ENCODE data around the gene CAPZA3.
"Not testable (repeated sequence)": the region's sequence is repeated elsewhere in the genome, so short reads cannot be mapped to it uniquely, and the experiment has no call there.

CAPZA3 gene, protein sequence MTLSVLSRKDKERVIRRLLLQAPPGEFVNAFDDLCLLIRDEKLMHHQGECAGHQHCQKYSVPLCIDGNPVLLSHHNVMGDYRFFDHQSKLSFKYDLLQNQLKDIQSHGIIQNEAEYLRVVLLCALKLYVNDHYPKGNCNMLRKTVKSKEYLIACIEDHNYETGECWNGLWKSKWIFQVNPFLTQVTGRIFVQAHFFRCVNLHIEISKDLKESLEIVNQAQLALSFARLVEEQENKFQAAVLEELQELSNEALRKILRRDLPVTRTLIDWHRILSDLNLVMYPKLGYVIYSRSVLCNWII

GRCh38 chr12:18737819-18738218 lies at the start of gene CAPZA3, which contains the start of gene PLCZ1:
TSS of gene CAPZA3 (plus strand) at chr12:18738119. CDS start at chr12:18738269, 150 bp downstream.
TSS of gene PLCZ1 (minus strand) at chr12:18738012. CDS start at chr12:18737371, 641 bp downstream.
- H3K4me1 ChIP-seq (ENCODE audit: control insufficient read depth, insufficient read depth, low read length) = no peaks in the 10 kb centered on the region
- no peak within 1 kb of the TSS for H3K9ac ChIP-seq (ENCODE audit: low read length)
- H3K9me3 ChIP-seq (ENCODE audit: control insufficient read depth, low read length) = no peaks in the 10 kb centered on the region
- no peaks in the 10 kb centered on the region for H3K36me3 ChIP-seq (ENCODE audit: control insufficient read depth, insufficient read depth, low read length)
- no peak within 1 kb of the TSS for H3K4me3 ChIP-seq (ENCODE audit: low read length)
- H3K27me3 ChIP-seq (ENCODE audit: control insufficient read depth, insufficient read depth, low read length) = no peaks in the 10 kb centered on the region

DNA sequence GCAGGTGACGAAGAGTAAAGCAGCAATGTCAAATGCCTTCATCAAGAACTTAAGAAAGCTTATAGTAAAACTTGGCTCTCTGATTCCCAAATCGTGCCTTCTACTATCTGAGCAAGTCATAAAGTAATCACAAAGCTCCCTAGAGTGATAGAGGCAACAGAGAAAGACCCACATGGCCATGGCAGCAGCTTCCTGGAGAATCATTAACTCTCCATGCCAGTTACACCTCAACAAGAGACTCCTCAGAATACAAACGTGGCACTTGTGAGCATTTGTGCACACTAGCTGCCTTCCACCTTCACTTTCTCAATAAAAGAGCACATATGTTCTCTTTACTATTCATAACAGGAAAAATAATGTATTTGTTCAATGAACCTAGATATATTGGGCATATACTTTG lies 48.1 kb upstream of the CAPZA3 start:
- H3K9ac ChIP-seq (ENCODE audit: low read length) = no peak overlapping the region
- H3K4me3 ChIP-seq (ENCODE audit: low read length) = no peak overlapping the region
- no peaks in the 10 kb centered on the region for H3K9me3 ChIP-seq (ENCODE audit: control insufficient read depth, low read length)
- H3K36me3 ChIP-seq (ENCODE audit: control insufficient read depth, insufficient read depth, low read length) = no peaks in the 10 kb centered on the region
- no peaks in the 10 kb centered on the region for H3K27me3 ChIP-seq (ENCODE audit: control insufficient read depth, insufficient read depth, low read length)
- no peaks in the 10 kb centered on the region for H3K4me1 ChIP-seq (ENCODE audit: control insufficient read depth, insufficient read depth, low read length)

- Histone ChIP-seq H3K9me3 (ENCODE audit: control insufficient read depth, low read length) (no peaks in the 10 kb centered on the region), H3K36me3 (ENCODE audit: control insufficient read depth, insufficient read depth, low read length) (no peaks in the 10 kb centered on the region), H3K4me3 (ENCODE audit: low read length) (no peak overlapping the region), H3K4me1 (ENCODE audit: control insufficient read depth, insufficient read depth, low read length) (no peaks in the 10 kb centered on the region), H3K27me3 (ENCODE audit: control insufficient read depth, insufficient read depth, low read length) (no peaks in the 10 kb centered on the region), H3K9ac (ENCODE audit: low read length) (no peak overlapping the region)
These were observed 47.3 kb upstream of the CAPZA3 start for GRCh38 chr12:18690653-18691052.

- H3K36me3 ChIP-seq (ENCODE audit: control insufficient read depth, insufficient read depth, low read length); H3K27me3 ChIP-seq (ENCODE audit: control insufficient read depth, insufficient read depth, low read length); H3K9me3 ChIP-seq (ENCODE audit: control insufficient read depth, low read length); H3K4me3 ChIP-seq (ENCODE audit: low read length); H3K9ac ChIP-seq (ENCODE audit: low read length); H3K4me1 ChIP-seq (ENCODE audit: control insufficient read depth, insufficient read depth, low read length): not testable (repeated sequence)
These were observed 43.9 kb upstream of the CAPZA3 start for GRCh38 chr12:18693986-18694385.

- no peak overlapping the region for H3K9ac ChIP-seq (ENCODE audit: low read length)
- H3K36me3 ChIP-seq (ENCODE audit: control insufficient read depth, insufficient read depth, low read length) = no peaks in the 10 kb centered on the region
- H3K4me1 ChIP-seq (ENCODE audit: control insufficient read depth, insufficient read depth, low read length) = no peaks in the 10 kb centered on the region
- H3K4me3 ChIP-seq (ENCODE audit: low read length) = no peak overlapping the region
- no peaks in the 10 kb centered on the region for H3K27me3 ChIP-seq (ENCODE audit: control insufficient read depth, insufficient read depth, low read length)
- H3K9me3 ChIP-seq (ENCODE audit: control insufficient read depth, low read length) = no peaks in the 10 kb centered on the region
These were observed 40.8 kb upstream of the CAPZA3 start for GRCh38 chr12:18696971-18697602.

DNA sequence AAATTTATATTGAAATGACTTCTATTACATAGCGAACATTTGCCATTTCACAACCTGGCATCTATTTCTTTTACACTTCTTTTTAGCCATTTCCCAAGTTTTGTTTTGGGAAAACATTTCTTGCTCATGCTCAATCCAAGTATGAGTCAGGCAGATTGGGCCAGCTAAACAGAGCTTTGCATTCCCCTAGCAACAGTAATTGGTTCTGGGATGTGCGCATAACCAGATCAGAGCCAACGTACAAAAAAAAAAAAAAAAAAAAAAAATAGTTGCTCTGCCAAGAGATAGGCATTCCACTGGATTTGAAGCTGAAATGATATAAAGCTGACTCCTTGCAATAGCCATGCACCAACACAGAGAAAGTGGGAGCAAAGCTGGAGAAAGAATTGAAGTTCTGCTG lies 37.6 kb upstream of the CAPZA3 start:
- H3K36me3 ChIP-seq (ENCODE audit: control insufficient read depth, insufficient read depth, low read length) = no peaks in the 10 kb centered on the region
- H3K9me3 ChIP-seq (ENCODE audit: control insufficient read depth, low read length) = no peaks in the 10 kb centered on the region
- no peaks in the 10 kb centered on the region for H3K27me3 ChIP-seq (ENCODE audit: control insufficient read depth, insufficient read depth, low read length)
- H3K9ac ChIP-seq (ENCODE audit: low read length) = no peak overlapping the region
- H3K4me1 ChIP-seq (ENCODE audit: control insufficient read depth, insufficient read depth, low read length) = no peaks in the 10 kb centered on the region
- no peak overlapping the region for H3K4me3 ChIP-seq (ENCODE audit: low read length)

DNA sequence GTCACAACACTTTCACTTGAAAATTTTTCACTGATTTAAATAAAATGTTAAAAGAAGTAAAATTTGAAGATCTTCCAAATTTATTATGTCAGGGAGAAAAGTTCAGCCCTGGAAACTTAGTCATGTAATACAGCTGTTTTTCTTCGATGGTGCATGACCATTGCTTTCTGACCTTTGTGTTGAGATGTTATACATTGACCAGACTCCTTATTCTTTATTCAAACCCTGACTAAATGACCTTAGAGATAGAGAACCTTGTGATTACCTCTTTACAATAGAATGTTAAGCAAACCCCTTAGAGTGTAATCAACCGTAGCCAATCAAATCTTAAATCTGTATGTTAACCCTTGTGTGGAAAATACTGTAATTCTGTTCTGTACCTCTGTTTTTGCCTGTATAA lies 34.6 kb upstream of the CAPZA3 start:
- Histone ChIP-seq H3K36me3 (ENCODE audit: control insufficient read depth, insufficient read depth, low read length) (no peaks in the 10 kb centered on the region), H3K9ac (ENCODE audit: low read length) (no peak overlapping the region), H3K4me1 (ENCODE audit: control insufficient read depth, insufficient read depth, low read length) (no peaks in the 10 kb centered on the region), H3K4me3 (ENCODE audit: low read length) (no peak overlapping the region), H3K9me3 (ENCODE audit: control insufficient read depth, low read length) (no peaks in the 10 kb centered on the region), H3K27me3 (ENCODE audit: control insufficient read depth, insufficient read depth, low read length) (no peaks in the 10 kb centered on the region)

DNA sequence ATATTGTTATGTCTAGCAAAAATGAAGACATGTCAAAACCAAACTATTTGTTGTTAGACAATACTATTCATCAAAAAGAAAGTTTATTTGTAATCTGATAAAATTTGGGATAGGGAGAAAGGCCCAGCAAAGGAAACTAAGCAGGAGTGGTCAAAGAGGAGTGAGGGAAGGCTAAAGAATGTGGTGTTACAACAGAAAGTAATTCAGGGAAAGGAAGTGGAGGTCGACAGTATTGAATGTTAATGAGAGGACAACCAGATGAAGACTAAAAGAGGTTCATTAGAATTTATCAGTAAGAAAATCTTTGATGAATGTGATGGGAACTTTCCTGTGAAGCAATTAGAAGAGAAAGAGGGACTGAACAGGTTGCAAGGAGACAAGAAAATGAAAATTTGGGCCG lies 34.0 kb upstream of the CAPZA3 start:
- Histone ChIP-seq H3K27me3 (ENCODE audit: control insufficient read depth, insufficient read depth, low read length) (no peaks in the 10 kb centered on the region), H3K9me3 (ENCODE audit: control insufficient read depth, low read length) (no peaks in the 10 kb centered on the region), H3K4me3 (ENCODE audit: low read length) (no peak overlapping the region), H3K4me1 (ENCODE audit: control insufficient read depth, insufficient read depth, low read length) (no peaks in the 10 kb centered on the region), H3K9ac (ENCODE audit: low read length) (no peak overlapping the region), H3K36me3 (ENCODE audit: control insufficient read depth, insufficient read depth, low read length) (no peaks in the 10 kb centered on the region)

DNA sequence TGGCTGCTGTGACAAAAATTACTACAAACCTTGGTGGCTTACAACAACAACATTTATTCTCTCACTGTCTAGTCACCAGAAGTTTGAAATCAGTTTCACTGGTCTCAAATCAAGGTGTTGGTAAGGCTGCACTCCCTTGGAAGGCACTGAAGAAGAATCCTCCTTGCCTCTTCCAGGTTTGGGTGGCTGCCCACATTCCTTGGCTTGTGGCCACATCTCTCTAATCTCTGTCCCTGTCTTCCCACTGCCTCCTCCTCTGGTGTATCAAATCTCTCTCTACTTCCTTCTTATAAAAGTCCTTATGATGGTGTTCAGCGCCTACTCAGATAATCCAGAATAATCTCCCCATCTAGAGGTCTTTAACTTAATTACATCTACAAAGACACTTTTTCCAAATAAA lies 31.1 kb upstream of the CAPZA3 start:
- Histone ChIP-seq H3K27me3 (ENCODE audit: control insufficient read depth, insufficient read depth, low read length) (no peaks in the 10 kb centered on the region), H3K9ac (ENCODE audit: low read length) (no peak overlapping the region), H3K36me3 (ENCODE audit: control insufficient read depth, insufficient read depth, low read length) (no peaks in the 10 kb centered on the region), H3K9me3 (ENCODE audit: control insufficient read depth, low read length) (no peaks in the 10 kb centered on the region), H3K4me1 (ENCODE audit: control insufficient read depth, insufficient read depth, low read length) (no peaks in the 10 kb centered on the region), H3K4me3 (ENCODE audit: low read length) (no peak overlapping the region)

DNA sequence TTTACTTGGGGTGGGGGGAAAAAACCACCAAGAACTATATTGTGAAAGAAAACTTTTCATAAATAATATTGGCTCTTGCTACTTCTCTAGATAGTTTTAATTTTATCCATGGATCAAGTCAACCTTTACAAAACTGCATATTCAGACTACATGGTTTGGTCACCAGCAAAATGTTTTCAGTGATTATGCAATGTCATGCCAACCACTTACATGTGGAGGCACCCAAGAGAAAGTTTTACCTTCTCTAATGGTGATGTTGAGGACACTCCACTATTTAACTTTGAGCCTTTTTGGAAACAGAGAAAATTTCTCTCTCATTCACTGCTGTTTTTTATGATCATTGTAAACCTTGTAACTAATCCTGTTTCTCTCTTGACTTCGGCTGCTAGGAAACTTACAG lies 21.7 kb upstream of the CAPZA3 start:
- H3K36me3 ChIP-seq (ENCODE audit: control insufficient read depth, insufficient read depth, low read length) = no peaks in the 10 kb centered on the region
- no peak overlapping the region for H3K9ac ChIP-seq (ENCODE audit: low read length)
- H3K9me3 ChIP-seq (ENCODE audit: control insufficient read depth, low read length) = no peaks in the 10 kb centered on the region
- no peaks in the 10 kb centered on the region for H3K27me3 ChIP-seq (ENCODE audit: control insufficient read depth, insufficient read depth, low read length)
- no peak overlapping the region for H3K4me3 ChIP-seq (ENCODE audit: low read length)
- no peaks in the 10 kb centered on the region for H3K4me1 ChIP-seq (ENCODE audit: control insufficient read depth, insufficient read depth, low read length)

DNA sequence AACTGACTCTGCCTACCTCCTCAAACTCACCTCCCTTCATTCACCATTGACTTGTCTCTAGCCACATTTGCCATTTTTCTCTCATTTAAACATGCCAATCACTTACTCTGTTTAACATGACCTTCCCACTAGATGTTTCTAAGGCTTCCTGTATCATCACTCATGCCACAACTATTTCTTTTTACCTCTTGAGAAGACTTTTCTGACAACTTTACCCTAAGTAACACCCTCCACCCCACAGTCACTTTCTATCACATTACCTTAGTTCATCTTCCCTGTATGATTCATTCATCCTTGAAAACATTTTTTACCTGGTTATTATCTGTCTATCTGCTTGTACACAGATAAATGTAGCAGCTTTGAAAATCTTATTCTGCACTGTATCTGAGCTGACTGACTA lies 19.5 kb upstream of the CAPZA3 start:
- Histone ChIP-seq H3K9ac (ENCODE audit: low read length) (no peak overlapping the region), H3K36me3 (ENCODE audit: control insufficient read depth, insufficient read depth, low read length) (no peaks in the 10 kb centered on the region), H3K27me3 (ENCODE audit: control insufficient read depth, insufficient read depth, low read length) (no peaks in the 10 kb centered on the region), H3K4me3 (ENCODE audit: low read length) (no peak overlapping the region), H3K4me1 (ENCODE audit: control insufficient read depth, insufficient read depth, low read length) (no peaks in the 10 kb centered on the region), H3K9me3 (ENCODE audit: control insufficient read depth, low read length) (no peaks in the 10 kb centered on the region)

DNA sequence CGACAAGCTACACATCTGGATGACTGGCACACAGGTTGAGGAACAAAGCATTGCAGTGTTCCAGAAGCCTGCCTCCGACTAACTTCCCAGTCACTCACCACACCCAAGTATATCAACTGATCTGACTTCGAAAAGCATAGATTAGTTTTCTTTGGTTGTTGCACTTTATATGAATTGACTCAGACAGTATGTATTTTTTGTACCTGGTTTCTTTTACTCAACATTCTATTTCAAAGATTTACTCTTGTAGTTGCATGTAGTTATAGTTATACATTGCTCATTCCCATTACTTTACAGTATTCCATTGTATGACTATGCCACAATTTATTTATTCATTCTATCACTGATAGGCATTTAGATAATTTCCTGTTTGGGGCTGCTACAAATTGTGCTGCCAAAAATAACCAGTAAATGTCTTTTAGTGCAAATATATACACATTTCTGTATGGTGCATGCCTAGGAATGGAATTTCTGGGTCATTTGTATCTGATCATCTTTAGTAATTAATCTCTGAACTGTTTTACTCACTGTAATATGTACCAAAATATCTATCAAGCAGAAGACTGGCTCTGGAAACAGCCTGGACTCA lies 17.9 kb upstream of the CAPZA3 start:
- no peak overlapping the region for H3K9ac ChIP-seq (ENCODE audit: low read length)
- H3K9me3 ChIP-seq (ENCODE audit: control insufficient read depth, low read length) = no peaks in the 10 kb centered on the region
- H3K36me3 ChIP-seq (ENCODE audit: control insufficient read depth, insufficient read depth, low read length) = no peaks in the 10 kb centered on the region
- no peak overlapping the region for H3K4me3 ChIP-seq (ENCODE audit: low read length)
- H3K4me1 ChIP-seq (ENCODE audit: control insufficient read depth, insufficient read depth, low read length) = no peaks in the 10 kb centered on the region
- no peaks in the 10 kb centered on the region for H3K27me3 ChIP-seq (ENCODE audit: control insufficient read depth, insufficient read depth, low read length)
